Trophoblast cell (in vitro differentiated cells and primary cell): ENCODE measurements around the gene HAVCR2.

ENCODE experiments used
- DNase-seq, 2 donors: peaks; one replicate each; pipeline ENCODE4 v3.0.0-alpha.2; 2016
- H2AFZ ChIP-seq: 2 replicates; pipeline ENCODE4 v1.6.1; 2013; ENCODE audit warnings: low read length, moderate library complexity, mild to moderate bottlenecking; ENCODE audit not compliant: insufficient read depth, poor library complexity
- H2AK5ac ChIP-seq: 2 replicates; pipeline ENCODE4 v1.6.1; 2013; ENCODE audit warnings: mild to moderate bottlenecking, low read length
- H2BK120ac ChIP-seq: 2 replicates; pipeline ENCODE4 v1.6.1; 2013; ENCODE audit warnings: low read length, mild to moderate bottlenecking, moderate library complexity; ENCODE audit not compliant: insufficient read depth, poor library complexity
- H2BK12ac ChIP-seq: 2 replicates; pipeline ENCODE4 v1.6.1; 2013; ENCODE audit warnings: mild to moderate bottlenecking, low read length, moderate library complexity
- H2BK5ac ChIP-seq: 2 replicates; pipeline ENCODE4 v1.6.1; 2013; ENCODE audit warnings: low read length, low read depth, moderate library complexity, mild to moderate bottlenecking; ENCODE audit not compliant: poor library complexity
- H3K14ac ChIP-seq: 2 replicates; pipeline ENCODE4 v1.6.1; 2013; ENCODE audit warnings: mild to moderate bottlenecking, low read length
- H3K18ac ChIP-seq: 2 replicates; pipeline ENCODE4 v1.6.1; 2013; ENCODE audit warnings: mild to moderate bottlenecking, low read length
- H3K23ac ChIP-seq: 2 replicates; pipeline ENCODE4 v1.6.1; 2013; ENCODE audit warnings: low read length
- H3K27ac ChIP-seq: 2 replicates; pipeline ENCODE4 v1.5.1; 2013; ENCODE audit warnings: low read depth, mild to moderate bottlenecking, inconsistent platforms, low read length, moderate library complexity
- H3K27me3 ChIP-seq: 2 replicates; pipeline ENCODE4 v1.6.1; 2013; ENCODE audit warnings: inconsistent platforms, mild to moderate bottlenecking, low read length, moderate library complexity; ENCODE audit not compliant: insufficient read depth
- H3K36me3 ChIP-seq, 2 experiments: 1 replicate in 1 of 2; 2 replicates in 1 of 2; pipeline ENCODE4 v1.6.1; 2013; ENCODE audit warnings: low read length in 2 of 2, mild to moderate bottlenecking in 2 of 2, moderate library complexity in 1 of 2; ENCODE audit not compliant: insufficient read depth in 2 of 2, control insufficient read depth in 1 of 2
- H3K4ac ChIP-seq: 2 replicates; pipeline ENCODE4 v1.6.1; 2013; ENCODE audit warnings: low read depth, mild to moderate bottlenecking, low read length, moderate library complexity
- H3K4me1 ChIP-seq, 2 experiments: 1 replicate in 1 of 2; 2 replicates in 1 of 2; pipeline ENCODE4 v1.6.1; 2013; ENCODE audit warnings: low read length in 2 of 2, mild to moderate bottlenecking in 2 of 2, moderate library complexity in 1 of 2; ENCODE audit not compliant: insufficient read depth in 2 of 2, control insufficient read depth in 1 of 2
- H3K4me2 ChIP-seq: 2 replicates; pipeline ENCODE4 v1.6.1; 2013; ENCODE audit warnings: inconsistent platforms, mild to moderate bottlenecking, low read length, moderate library complexity
- H3K4me3 ChIP-seq: 2 replicates; pipeline ENCODE4 v1.5.1; 2013; ENCODE audit warnings: mild to moderate bottlenecking, low read depth, low read length, inconsistent platforms
- H3K79me1 ChIP-seq: one replicate; pipeline ENCODE4 v1.6.1; 2013; ENCODE audit warnings: low read length
- H3K79me2 ChIP-seq: 2 replicates; pipeline ENCODE4 v1.6.1; 2013; ENCODE audit warnings: low read length, mild to moderate bottlenecking; ENCODE audit not compliant: control insufficient read depth, insufficient read depth, poor library complexity
- H3K9ac ChIP-seq: 2 replicates; pipeline ENCODE4 v1.6.1; 2013; ENCODE audit warnings: mild to moderate bottlenecking, low read length
- H3K9me3 ChIP-seq: 2 replicates; pipeline ENCODE4 v1.6.1; 2013; ENCODE audit warnings: low read depth, mild to moderate bottlenecking, control low read depth, inconsistent platforms, low read length; ENCODE audit not compliant: insufficient read depth
- H4K12ac ChIP-seq: 2 replicates; pipeline ENCODE4 v1.6.1; 2013; ENCODE audit warnings: low read depth, mild to moderate bottlenecking, low read length, moderate library complexity
- H4K8ac ChIP-seq: 2 replicates; pipeline ENCODE4 v1.6.1; 2013; ENCODE audit warnings: low read depth, mild to moderate bottlenecking, low read length, moderate library complexity
- H4K91ac ChIP-seq: one replicate; pipeline ENCODE4 v1.6.1; 2013; ENCODE audit warnings: low read depth, mild to moderate bottlenecking, low read length, moderate library complexity
- WGBS: extraction: QIAGEN DNeasy Blood & Tissue Kit; methylation state at CpG from one replicate; pipeline ENCODE4 v1.1.7; 2013; ENCODE audit warnings: missing lambda C conversion rate; ENCODE audit not compliant: insufficient read length, insufficient coverage; ENCODE audit errors: extremely low coverage; 5-methylcytosine and 5-hydroxymethylcytosine counted together

HAVCR2 gene

GRCh38 chr5:157132281-157132612, 23.4 kb upstream of the HAVCR2 start:
- Histone ChIP-seq H3K18ac (no peak overlapping the region), H3K4me1 (no peaks in the 10 kb centered on the region), H3K23ac (no peak overlapping the region), H3K27me3 (no peaks in the 10 kb centered on the region), H2BK5ac (no peak overlapping the region), H2AFZ (no peak overlapping the region), H2AK5ac (no peak overlapping the region), H3K9me3 (no peaks in the 10 kb centered on the region), H3K14ac (no peak overlapping the region), H3K9ac (no peak overlapping the region), H2BK120ac (no peak overlapping the region), H3K4me3 (no peak overlapping the region), H3K79me2 (no peaks in the 10 kb centered on the region), H4K91ac (no peak overlapping the region), H4K8ac (no peak overlapping the region), H3K36me3 (no peaks in the 10 kb centered on the region), H3K79me1 (no peaks in the 10 kb centered on the region), H3K4ac (no peak overlapping the region), H3K4me2 (no peak overlapping the region), H2BK12ac (no peak overlapping the region), H3K27ac (no peak overlapping the region), H4K12ac (no peak overlapping the region)
- no CpG with 5 or more reads among the region's 1 CpG for WGBS
- DNase-seq: no peak

GRCh38 chr5:157130925-157131324, 22.1 kb upstream of the HAVCR2 start:
- H2AK5ac ChIP-seq: no peak overlapping the region
- H3K36me3 ChIP-seq: no peaks in the 10 kb centered on the region
- H3K4ac ChIP-seq: no peak overlapping the region
- DNase-seq: peak; percentile 76
- no peak overlapping the region for H3K27ac ChIP-seq
- no peak overlapping the region for H2AFZ ChIP-seq
- no peak overlapping the region for H3K4me2 ChIP-seq
- no peak overlapping the region for H3K9ac ChIP-seq
- H4K12ac ChIP-seq: no peak overlapping the region
- no peak overlapping the region for H3K18ac ChIP-seq
- no peak overlapping the region for H3K14ac ChIP-seq
- no peaks in the 10 kb centered on the region for H3K27me3 ChIP-seq
- no peak overlapping the region for H4K91ac ChIP-seq
- H3K79me2 ChIP-seq: no peaks in the 10 kb centered on the region
- H3K23ac ChIP-seq: no peak overlapping the region
- no peak overlapping the region for H4K8ac ChIP-seq
- H2BK12ac ChIP-seq: no peak overlapping the region
- no peaks in the 10 kb centered on the region for H3K4me1 ChIP-seq
- H2BK120ac ChIP-seq: no peak overlapping the region
- no CpG with 5 or more reads among the region's 7 CpGs for WGBS
- H3K79me1 ChIP-seq: no peaks in the 10 kb centered on the region
- no peak overlapping the region for H2BK5ac ChIP-seq
- H3K4me3 ChIP-seq: no peak overlapping the region
- no peaks in the 10 kb centered on the region for H3K9me3 ChIP-seq

GRCh38 chr5:157121709-157122108, 12.9 kb upstream of the HAVCR2 start:
- no peak for DNase-seq
- no peak overlapping the region for H2AFZ ChIP-seq
- H3K18ac ChIP-seq: no peak overlapping the region

GRCh38 chr5:157120102-157120501, 11.3 kb upstream of the HAVCR2 start:
- H3K18ac ChIP-seq: no peak overlapping the region
- no peaks in the 10 kb centered on the region for H3K9me3 ChIP-seq
- no peak overlapping the region for H4K8ac ChIP-seq
- H2AFZ ChIP-seq: no peak overlapping the region
- H3K27ac ChIP-seq: no peak overlapping the region
- no peak overlapping the region for H3K4me3 ChIP-seq
- no peak overlapping the region for H3K4me2 ChIP-seq
- no peaks in the 10 kb centered on the region for H3K79me1 ChIP-seq
- H3K14ac ChIP-seq: no peak overlapping the region
- WGBS: no CpG with 5 or more reads among the region's 1 CpG
- H2BK5ac ChIP-seq: no peak overlapping the region
- H3K4me1 ChIP-seq: no peaks in the 10 kb centered on the region
- H3K27me3 ChIP-seq: no peaks in the 10 kb centered on the region
- H2AK5ac ChIP-seq: no peak overlapping the region
- no peak overlapping the region for H2BK12ac ChIP-seq
- H2BK120ac ChIP-seq: no peak overlapping the region
- H3K36me3 ChIP-seq: no peaks in the 10 kb centered on the region
- DNase-seq: no peak
- no peak overlapping the region for H3K9ac ChIP-seq
- no peak overlapping the region for H4K12ac ChIP-seq
- no peak overlapping the region for H4K91ac ChIP-seq
- H3K79me2 ChIP-seq: no peaks in the 10 kb centered on the region
- H3K23ac ChIP-seq: no peak overlapping the region
- no peak overlapping the region for H3K4ac ChIP-seq

More at GRCh38 chr5:157121709-157122108, 12.9 kb upstream of the HAVCR2 start:
- Histone ChIP-seq H2BK120ac (no peak overlapping the region), H3K36me3 (no peaks in the 10 kb centered on the region), H3K27ac (no peak overlapping the region), H3K27me3 (no peaks in the 10 kb centered on the region), H3K4me2 (no peak overlapping the region), H3K79me1 (no peaks in the 10 kb centered on the region), H3K14ac (no peak overlapping the region), H2BK12ac (no peak overlapping the region), H2AK5ac (no peak overlapping the region), H4K8ac (no peak overlapping the region), H3K9me3 (no peaks in the 10 kb centered on the region), H2BK5ac (no peak overlapping the region), H4K91ac (no peak overlapping the region), H3K79me2 (no peaks in the 10 kb centered on the region), H3K4ac (no peak overlapping the region), H3K4me3 (no peak overlapping the region), H3K23ac (no peak overlapping the region), H3K4me1 (no peaks in the 10 kb centered on the region), H4K12ac (no peak overlapping the region), H3K9ac (no peak overlapping the region)
